ENCODE measurements around the gene CD3G. TPM values are rescaled to one million over a fixed set of nuclear protein-coding genes. Genes with fewer than 3 reads are reported as not detected.
"Not testable (repeated sequence)": the region's sequence is repeated elsewhere in the genome, so short reads cannot be mapped to it uniquely, and the experiment has no call there.

Gene CD3G
- total RNA-seq, 1 donor from 2014 or later: 1.2 TPM

DNA sequence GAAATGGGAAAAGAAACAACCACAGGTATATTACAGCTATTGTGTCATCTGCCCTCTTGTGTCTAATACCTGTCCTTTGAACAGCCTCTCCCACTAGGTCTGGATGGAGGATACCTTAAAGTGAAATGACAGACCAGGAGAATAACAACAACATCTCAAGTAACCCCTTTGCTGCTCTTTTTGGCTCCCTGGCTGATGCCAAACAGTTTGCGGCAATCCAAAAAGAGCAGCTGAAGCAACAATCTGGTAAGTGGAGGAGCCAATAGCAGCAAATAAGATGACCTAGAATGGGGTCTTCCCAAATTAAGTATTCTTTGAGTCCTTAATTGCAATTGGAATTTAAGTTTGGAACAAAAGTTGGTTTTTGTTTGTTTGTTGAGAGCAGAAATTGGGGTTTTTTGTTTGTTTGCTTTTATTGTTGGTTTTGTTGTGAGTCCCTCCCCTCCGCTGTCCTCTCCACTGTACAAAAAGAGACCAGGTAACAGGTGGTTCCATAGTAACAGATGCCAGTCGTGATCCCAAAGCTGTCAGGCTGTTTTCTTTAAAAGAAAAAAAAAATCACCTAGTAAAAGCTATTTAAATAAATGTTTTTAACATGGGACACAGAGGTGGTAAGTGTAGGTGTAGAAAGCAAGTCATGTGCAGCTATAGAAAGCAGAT lies 20.9 kb downstream of the CD3G start:
- intact Hi-C loops (cut with DNase I): no loop called here
- ATAC-seq: no peak
- DNase-seq (ENCODE audit: low spot score): no peak

DNA sequence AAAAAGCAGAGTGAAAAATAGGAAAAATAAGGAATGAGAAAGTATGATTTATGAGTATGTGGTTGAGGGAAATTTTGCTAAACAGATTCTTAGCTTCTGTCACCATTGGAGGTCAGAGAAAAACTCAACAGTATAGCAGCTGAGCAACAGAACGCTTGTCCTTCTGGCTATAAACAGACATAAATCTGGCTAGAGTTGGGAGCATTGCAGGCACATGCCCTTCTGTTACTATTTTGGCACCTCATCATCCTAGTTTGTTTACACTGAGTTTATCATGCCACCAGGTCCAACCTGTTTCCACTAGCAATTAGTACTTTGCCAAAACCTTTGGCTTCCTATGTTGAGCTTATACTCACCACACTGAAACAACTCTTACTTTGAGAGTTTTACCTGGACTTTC lies 22.1 kb downstream of the CD3G start:
- intact Hi-C loops (cut with DNase I): no loop called here
- ATAC-seq (no peak), DNase-seq (ENCODE audit: low spot score) (no peak)

DNA sequence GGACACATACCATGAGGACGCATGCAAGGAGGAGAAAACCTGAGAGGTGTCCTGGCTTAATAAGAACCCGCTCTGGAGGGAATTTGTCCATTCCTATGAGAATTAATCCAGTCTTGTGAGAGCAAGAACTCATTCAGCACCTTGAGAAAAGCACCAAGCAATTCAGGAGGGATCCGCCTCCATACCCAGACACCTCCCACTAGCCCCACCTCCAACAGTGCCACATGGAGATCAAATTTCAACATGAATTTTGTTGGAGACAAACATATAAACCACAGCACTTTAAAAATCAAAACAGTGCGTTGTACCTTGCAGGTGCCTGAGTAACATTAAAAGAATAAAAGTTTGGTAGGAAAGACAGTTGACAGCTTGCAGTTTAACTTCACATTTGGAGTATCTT lies 26.6 kb downstream of the CD3G start:
- DNase-seq (ENCODE audit: low spot score) (no peak), ATAC-seq (no peak)
- intact Hi-C loops (cut with DNase I): no loop called here

DNA sequence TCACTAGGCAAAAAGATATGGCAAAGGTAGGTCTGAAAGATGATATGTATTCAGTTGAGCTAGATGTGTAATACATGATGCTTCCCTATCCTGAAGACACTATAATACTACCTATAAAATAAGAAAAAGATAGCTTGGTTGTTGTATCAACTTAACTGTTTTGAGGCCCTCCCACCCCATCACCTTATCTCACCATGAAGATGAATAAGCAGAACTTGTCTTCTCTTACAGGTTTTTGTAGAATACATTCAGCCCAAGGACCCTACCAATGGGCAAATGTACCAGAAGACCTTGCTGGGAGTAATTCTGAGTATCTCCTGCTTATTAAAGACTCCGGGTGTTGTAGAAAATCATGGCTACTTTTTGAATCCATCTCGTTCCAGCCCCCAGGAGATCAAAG lies 29.1 kb downstream of the CD3G start:
- intact Hi-C loops (cut with DNase I): no loop called here
- DNase-seq (ENCODE audit: low spot score): no peak
- ATAC-seq: no peak

DNA sequence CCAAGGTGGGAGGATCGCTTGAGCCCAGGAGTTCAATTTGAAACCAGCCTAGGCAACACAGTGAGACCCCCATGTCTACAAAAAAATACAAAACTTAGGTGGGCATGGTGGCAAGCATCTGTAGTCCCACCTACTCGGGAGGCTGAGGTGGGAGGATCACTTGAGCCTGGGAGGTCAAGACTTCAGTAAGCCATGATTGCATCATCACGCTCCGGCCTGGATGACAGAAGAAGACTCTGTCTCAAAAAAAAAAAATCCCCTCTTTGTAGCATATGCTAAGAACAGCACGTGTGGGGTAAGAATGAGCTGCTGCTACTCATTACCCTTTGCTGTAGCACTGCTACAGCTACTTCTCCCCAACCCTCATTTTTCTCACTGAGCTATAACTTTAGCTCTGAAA lies 29.7 kb downstream of the CD3G start:
- ATAC-seq: no peak
- intact Hi-C loops (cut with DNase I): no loop called here
- DNase-seq (ENCODE audit: low spot score): no peak

DNA sequence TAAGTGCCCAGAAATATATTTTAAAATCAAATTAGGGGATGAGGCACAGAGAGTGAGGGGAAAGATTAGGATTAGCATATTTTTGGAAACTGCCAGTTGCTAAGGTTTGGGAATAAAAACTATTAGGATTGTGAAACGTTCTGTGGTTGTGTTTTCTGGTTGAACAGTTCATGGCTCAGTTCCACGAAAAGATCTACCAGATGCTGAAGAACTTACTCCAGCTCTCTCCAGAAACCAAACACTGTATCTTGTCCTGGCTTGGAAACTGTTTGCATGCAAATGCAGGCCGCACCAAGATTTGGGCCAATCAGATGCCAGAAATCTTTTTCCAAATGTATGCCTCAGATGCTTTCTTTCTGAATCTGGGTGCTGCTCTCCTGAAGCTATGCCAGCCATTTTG lies 30.6 kb downstream of the CD3G start:
- ATAC-seq: peak; percentile 65
- intact Hi-C loops (cut with DNase I): no loop called here
- DNase-seq (ENCODE audit: low spot score): no peak

DNA sequence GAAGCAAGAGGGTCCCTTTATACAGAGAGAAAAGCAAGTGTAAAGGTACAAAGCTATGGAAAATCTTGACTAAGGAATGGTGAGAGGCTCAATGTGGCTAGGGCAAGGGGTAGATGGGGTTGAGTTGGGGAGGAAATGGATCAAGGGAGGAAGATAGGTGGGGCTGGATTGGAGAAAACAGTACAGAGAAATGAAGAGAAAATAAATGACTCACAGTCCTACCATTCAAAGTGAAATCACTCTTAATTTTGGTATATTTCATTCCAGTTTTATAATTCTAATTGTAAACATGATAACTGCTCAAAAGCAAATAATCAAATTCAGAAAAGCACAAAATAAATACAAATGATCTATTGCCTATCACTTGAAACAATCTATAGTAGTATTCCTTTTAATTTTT lies 31.8 kb downstream of the CD3G start:
- DNase-seq (ENCODE audit: low spot score): no peak
- no peak for ATAC-seq
- intact Hi-C loops (cut with DNase I): no loop called here

DNA sequence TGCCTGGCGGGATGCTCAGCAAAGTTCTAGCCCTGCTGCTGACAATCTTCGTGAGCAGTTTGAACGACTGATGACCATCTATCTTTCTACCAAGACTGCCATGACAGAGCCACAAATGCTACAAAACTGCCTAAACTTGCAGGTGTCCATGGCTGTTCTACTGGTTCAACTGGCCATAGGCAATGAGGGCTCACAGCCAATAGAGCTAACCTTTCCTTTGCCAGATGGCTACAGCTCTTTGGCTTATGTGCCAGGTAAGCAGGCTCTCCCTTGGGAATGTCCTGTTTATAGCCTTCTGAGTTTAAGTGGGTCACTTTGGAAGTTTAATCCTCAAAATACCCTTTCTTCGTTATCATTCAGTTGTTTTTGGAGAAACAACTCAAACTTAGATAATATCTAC lies 35.4 kb downstream of the CD3G start:
- DNase-seq (ENCODE audit: low spot score) (no peak), ATAC-seq (no peak)

DNA sequence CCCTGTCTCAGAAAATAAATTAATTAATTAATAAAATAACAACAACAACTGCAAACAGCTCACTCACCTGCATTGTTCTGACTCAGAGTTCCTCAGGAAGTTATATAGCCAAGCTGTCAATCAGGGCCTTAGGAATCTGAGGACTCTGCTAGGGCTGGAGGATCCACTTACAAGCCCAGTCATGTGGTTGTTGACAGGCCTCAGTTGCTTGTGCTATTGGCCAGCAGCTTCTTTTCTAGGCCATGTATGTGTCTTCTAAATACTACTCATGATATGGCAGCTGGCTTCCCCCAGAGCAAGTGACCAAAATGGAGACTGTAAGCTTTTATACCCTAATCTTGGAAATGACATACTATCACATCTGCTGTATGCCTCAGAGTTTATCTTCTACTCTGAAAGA lies 36.4 kb downstream of the CD3G start:
- ATAC-seq (no peak), DNase-seq (ENCODE audit: low spot score) (no peak)
- intact Hi-C loops (cut with DNase I): no loop called here

More for the DNA sequence above, 35.4 kb downstream of the CD3G start:
- intact Hi-C loops (cut with DNase I): no loop called here

DNA sequence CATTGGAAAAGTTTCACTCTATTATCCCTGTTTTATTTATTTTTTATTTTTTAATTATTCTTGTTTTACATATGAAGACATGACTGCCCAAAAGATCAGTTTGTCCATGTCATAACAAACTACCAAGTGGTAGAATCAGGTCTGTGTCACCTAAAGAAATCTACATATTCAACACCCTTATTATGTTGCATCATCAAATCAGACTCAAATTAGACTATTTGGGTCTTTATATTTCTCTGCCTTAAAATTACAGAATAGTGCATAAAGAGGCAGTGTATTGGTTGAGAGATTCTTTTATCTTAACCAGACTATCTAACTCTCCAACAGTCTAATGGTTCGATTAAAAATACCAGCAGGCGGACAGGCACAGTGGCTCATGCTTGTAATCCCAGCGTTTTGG lies 38.8 kb downstream of the CD3G start:
- DNase-seq (ENCODE audit: low spot score): no peak
- intact Hi-C loops (cut with DNase I): no loop called here
- no peak for ATAC-seq

DNA sequence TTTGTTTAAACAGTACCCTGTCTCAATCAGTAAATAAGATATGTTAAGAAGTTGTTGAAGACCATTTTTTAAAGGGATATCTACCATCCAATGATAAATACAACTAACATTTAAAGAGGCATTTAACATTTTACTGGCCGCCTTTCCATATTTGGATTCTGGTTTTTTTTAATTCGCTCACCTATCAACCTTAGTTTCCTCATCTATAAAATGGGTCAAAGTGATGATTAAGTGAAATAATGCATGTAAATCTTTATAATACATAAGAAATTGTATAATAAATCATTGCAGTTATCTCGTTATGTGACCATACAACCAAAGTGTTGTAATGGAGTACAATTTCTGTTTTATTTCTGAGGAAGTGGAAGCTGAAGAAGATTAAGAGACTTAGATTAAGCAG lies 39.5 kb downstream of the CD3G start:
- DNase-seq (ENCODE audit: low spot score): no peak
- no peak for ATAC-seq
- intact Hi-C loops (cut with DNase I): no loop called here

DNA sequence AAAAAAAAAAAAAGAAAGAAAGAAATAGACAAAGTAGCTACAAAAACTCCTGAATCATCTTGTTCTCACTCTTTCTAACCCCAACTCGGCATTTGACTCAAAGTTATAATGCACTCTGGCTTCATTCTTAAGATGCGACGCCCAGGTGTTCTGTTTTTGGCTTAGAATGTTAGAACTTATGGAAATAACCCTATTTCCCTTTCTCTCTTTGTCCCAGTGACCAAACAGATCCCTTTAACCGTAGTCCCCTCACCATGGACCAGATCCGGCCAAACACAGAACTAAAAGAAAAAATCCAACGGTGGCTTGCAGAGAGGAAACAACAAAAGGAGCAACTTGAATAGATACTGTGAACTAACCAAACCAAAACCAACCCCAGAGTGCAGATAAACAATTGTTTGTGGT lies 52.0 kb downstream of the CD3G start:
- ATAC-seq: no peak
- intact Hi-C loops (cut with DNase I): loop anchor here (10.0 kb wide), 1 partner anchor 89 kb away; no protein-coding TSS in a partner anchor
- no peak for DNase-seq (ENCODE audit: low spot score)

DNA sequence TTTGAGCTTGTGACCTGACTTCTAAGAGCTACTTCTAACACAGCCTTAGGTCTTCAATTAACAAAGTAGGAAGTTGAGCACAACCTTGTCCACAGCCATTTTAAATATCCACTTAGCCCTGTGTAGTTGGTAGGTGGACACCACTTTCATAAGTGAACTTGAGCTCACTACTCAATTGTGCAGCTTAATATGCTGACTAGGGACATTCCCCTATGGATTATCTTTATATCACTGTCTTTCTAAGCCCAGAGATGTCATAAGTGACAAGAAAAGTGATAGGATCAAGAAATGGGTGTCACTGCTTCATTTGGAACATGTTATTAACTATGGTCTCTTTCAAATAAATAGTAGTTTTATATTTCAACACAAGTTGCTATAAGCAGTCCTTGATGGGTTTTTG lies 53.3 kb downstream of the CD3G start:
- intact Hi-C loops (cut with DNase I): loop anchor here (10.0 kb wide), 1 partner anchor 87 kb away; no protein-coding TSS in a partner anchor
- DNase-seq (ENCODE audit: low spot score): no peak
- no peak for ATAC-seq

DNA sequence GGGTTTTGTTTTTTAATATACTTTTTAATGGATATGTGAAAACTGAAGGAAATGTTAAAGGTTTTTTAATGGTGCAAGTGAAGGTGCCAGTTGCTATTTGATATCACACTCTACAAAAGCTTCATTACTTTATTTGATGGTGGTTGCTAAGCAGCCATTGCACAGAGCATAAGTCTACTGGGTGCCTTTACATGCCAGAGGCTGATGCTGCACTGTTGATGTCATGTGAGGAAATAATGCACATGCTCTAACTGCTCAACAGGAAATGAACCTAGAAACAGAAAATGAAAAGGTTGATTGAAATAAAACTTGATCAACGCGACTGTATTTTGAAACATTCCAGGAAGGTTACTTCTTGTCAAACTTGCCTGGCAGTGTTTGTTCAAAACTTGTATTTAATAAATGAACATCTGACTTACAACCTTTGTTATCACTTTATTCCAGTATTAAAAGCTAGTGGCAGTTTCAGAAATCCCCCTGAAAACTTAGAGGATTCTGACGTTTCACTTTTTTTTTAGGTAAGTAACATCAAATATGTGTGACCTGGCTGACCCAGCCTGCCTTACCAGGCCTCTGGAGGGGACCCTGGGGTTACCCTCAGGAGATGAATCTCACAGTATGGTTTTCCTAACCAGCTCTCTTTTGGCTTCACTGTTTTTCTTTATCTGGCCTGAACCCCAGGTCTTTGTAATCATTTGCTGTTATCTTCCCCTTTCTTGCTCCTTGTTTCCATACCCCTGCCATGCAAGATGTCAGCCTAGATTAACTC lies 54.8 kb downstream of the CD3G start:
- intact Hi-C loops (cut with DNase I): loop anchor here (10.0 kb wide), 1 partner anchor 86 kb away; no protein-coding TSS in a partner anchor
- DNase-seq (ENCODE audit: low spot score): no peak
- ATAC-seq: no peak

DNA sequence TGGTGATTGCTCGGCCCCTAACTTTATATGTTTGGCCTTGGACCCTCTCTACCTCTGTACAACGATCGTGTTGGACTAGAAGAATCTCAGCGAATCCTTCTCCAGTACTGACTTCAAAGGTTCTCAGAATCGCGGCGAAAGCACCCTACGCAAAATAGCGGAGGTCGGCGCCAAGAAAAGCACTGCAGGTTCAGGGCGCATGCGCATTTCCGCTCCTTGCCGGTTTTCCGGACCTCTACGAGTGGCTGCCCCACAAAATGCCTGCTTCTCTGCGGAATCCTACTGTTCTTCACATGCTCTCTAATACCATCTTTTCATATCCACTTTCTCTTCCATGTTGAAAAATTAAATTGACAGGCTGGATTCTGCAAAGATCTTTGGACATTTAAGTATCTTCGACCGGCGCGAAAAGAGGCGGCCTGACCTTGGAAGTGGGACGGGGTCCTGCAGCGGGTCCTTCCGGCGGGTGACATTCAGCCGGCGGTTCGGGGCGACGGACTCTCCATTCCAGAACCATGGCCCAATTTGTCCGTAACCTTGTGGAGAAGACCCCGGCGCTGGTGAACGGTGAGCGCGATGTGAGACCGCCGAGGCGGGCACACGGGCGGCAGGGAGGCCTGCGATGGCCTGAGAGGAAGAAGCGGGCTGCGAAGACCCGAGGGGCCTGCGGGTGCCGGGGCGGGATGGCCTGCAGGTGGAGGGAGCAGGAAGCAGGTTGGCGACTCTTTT lies 57.2 kb downstream of the CD3G start, which contains the start of gene ATP5MG:
ATP5MG (plus strand) TSS at position 456 of the 729 bp plus-strand sequence; CDS start at position 516, 60 bp downstream.
- DNase-seq (ENCODE audit: low spot score) (peak; percentile 93), ATAC-seq (peak; percentile 94)
- intact Hi-C loops (cut with DNase I): no loop called here

DNA sequence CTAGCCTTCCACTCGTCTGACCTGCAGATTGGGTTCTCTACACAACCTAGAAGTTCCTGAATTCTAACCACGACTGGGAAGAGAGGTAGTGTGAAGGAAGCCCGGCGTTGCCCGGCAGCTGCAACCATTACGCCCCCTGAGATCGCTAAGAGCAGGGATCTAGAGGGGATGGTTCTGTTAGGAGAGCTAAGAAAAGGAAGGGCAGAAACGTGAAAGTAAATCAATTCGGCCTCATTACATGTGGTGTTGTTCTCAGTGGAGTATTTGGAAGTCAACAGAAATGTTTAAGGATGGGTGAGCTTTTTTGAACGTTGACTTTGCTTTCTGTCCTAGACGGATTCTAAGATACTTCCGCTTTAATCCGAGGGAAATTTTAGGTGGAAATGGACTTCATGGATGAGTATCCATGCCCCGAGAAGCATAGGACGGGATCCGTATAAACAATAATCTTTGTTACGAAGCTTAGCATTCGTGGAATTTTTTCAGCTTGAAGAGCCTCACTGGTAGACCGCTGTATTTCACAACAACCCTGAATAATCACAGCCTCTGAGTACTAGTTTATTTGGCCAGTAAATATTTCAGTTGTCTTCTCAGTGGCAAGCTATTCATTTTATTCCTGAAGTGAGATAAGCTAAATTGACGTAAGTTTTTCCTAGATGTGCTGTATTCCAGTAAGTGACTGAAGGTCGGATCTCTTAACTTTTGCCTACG lies 57.9 kb downstream of the CD3G start:
- no peak for ATAC-seq

DNA sequence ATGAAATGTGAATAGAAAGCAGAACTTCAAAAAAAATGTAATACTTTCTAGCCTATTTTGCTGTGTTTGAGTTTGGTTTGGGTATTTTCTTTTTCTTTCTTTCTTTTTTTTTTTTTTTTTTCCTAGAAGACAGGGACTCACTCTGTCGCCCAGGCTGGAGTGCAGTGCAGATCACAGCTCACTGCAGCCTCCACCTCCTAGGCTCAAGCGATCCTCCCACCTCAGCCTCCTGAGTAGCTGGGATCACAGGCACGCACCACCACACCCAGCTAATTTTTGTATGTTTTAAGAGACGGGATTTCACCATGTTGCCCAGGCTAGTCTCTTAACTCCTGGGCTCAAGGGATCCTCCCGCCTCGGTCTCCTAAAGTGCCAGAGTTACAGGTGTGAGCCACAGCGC lies 58.5 kb downstream of the CD3G start:
- ATAC-seq; DNase-seq (ENCODE audit: low spot score); intact Hi-C loops (cut with DNase I): not testable (repeated sequence)

More for the DNA sequence above, 57.9 kb downstream of the CD3G start:
- intact Hi-C loops (cut with DNase I): no loop called here
- no peak for DNase-seq (ENCODE audit: low spot score)
